GM12864 (cell line): ENCODE measurements around the gene PARVG.
A peak's percentile ranks its signal among the peaks of the same experiment; 100 is the strongest.

Experiments used
- DNase-seq: peaks from one replicate; pipeline ENCODE4 v3.0.0-alpha.2; 2011; ENCODE audit warnings: low read depth
- H3K4me3 ChIP-seq: 2 replicates; pipeline ENCODE4 v1.5.1; 2011; ENCODE audit warnings: mild to moderate bottlenecking, low read depth, low read length, control low read depth
- TF ChIP-seq, protein P1 (sequence below): IDR thresholded peaks from 2 replicates; pipeline ENCODE4 v1.5.1; 2011; ENCODE audit warnings: low read depth, mild to moderate bottlenecking, moderate library complexity, low read length, control low read depth, inconsistent platforms; ENCODE audit errors: missing control alignments

The PARVG gene

DNA sequence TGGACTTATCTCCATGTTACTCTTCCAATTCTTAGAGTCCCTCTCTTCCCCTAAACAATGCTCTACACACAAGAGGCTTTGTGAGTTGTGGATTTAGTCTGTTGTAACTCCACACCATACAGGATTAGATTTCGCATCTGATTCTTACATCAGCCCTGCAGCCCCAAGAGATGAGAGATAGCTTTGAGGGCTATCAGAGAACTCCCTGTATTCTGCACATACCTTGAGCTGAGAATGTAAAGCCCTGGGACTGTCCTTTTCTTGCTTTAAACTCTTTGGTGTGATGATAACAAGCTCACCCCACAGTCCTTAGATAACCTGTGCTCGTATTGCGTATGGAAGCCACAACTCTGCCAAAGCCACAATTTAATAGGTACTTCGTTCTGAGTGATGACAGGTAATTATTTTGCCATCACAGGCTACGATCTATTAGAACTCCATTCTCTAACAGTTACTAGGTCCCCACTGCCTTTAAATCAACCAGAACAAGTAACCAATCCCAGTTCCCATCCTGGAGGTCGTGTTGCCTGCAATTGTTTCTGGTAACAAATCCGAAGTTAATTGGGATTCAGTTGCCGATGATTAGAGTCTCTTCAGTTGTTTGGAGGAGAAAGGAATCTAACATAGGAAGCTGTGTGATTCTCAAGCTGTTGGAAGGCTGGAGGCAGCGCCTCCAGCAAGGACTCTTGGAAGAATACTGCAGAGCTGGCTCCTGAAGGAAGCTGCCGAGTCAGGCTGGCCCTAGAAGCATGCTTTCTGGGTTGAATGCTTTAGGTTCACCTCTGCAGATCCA lies 1.3 kb upstream of the PARVG start:
- no peak overlapping the region for H3K4me3 ChIP-seq
- TF ChIP-seq, protein P1, sequence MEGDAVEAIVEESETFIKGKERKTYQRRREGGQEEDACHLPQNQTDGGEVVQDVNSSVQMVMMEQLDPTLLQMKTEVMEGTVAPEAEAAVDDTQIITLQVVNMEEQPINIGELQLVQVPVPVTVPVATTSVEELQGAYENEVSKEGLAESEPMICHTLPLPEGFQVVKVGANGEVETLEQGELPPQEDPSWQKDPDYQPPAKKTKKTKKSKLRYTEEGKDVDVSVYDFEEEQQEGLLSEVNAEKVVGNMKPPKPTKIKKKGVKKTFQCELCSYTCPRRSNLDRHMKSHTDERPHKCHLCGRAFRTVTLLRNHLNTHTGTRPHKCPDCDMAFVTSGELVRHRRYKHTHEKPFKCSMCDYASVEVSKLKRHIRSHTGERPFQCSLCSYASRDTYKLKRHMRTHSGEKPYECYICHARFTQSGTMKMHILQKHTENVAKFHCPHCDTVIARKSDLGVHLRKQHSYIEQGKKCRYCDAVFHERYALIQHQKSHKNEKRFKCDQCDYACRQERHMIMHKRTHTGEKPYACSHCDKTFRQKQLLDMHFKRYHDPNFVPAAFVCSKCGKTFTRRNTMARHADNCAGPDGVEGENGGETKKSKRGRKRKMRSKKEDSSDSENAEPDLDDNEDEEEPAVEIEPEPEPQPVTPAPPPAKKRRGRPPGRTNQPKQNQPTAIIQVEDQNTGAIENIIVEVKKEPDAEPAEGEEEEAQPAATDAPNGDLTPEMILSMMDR, result no peak
- no peak for DNase-seq

DNA sequence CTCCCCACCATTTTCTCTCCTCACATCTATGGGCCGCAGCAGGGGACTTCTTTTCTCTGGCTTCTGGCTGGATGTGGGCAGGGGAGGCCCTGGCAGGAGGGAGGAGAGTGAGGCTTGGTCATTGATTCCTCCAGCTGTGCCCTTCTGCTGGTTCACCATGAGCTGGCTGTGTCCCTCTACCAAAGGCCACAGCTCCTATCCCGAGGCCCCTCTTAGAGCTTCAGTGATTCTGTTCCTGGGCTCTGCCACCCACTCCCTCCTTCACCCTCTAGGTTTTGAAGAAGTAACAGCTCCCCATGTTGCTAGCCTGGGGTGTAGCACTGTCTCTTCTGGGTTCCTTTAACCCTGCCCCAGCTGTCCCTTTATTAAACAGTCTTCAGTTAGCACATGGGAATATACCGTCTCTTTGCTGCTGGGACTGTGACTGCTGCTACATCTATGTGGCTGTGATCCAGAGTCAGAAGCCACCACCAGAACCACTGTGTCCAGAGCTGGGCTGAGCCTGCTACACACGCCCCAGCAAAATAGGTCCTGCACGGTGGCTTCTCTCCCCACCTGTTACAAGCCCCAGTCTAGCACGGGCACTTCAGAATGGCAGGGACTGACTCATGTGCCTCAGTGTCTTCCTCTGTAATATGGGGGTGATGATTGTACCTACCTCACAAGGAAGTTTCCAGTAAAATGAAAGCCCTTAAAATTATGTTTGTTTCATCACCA lies 578 bp upstream of the PARVG start:
- TF ChIP-seq, protein P1, result no peak
- DNase-seq, result no peak
- no peak overlapping the region for H3K4me3 ChIP-seq

DNA sequence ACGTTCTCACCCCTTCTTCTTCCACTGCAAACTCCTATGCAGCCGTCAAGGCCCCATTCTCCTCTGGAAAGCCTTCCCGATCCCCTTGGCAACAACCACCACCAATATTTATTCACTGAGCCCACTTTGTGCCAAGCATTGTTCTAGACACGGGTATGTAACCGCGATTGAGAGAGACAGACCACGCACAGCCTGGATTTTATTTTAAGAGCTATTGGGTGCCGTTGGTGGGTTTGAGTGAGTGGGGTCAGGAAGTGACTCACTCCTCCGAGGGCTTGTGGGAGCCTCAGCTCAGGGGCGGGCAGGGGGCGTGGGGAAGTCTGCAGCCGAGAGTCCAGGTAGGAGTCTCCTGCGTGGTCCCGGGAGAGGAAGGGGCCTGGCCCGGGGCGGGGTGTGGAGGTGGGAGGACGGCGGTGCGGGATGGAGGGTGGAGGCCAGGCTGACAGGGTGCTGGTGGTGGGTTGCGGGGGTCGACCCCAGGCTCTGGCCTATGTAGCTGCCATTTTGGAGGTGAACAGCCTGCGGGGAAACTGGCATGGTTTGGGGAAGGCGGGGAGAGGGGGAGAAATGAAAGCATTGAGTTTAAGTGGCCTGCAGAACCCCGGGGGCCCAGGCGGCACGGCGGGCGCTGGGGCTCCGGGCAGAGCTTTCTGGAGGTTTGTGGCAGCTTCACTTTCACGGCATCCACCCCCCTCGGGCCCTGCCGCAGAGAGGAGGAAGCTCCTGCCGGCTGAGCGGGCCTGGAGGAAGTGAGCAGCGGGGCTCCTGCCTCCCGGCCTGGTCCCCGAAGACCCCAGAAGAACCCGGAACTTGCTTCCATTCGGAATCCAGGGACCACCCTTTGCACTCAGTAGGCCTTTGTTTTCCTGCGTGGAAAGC lies 547 bp downstream of the PARVG start:
- H3K4me3 ChIP-seq, result peak overlapping the region; percentile 65
- DNase-seq, result no peak

DNA sequence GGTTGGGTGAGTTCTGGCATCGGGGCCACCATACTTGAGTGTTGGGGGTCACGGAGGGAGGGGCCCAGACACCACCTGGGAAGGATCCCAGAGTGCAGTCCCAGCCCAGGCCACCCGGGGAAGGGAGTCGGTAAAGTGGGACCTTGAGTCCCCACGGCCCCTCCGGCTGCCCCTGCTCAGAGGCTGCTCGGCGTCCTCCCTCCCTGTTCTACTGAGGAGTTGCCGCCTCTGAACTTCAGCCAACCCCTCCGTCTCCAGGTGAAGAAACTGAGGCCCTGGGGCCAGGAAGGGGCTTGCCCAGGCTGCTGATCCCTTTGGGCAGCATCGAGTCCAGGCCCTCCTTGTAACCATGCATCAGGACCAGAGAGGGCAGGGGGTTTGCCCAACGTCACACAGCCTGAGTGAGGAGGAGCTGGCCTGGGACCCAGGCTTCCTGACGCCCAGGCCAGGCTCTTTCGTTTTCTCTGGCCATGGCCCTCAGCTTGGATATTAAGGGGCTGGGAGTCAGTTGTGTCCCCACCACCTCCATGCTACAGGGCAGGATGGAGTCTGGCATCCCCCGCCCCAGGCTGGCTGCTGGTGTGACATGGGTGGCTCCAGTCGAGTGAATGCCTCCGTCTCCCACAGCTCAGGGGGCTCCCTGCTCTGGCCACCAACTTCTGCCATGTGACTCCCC lies 1.3 kb downstream of the PARVG start:
- H3K4me3 ChIP-seq, result peak overlapping the region; percentile 65
- DNase-seq, result no peak
- TF ChIP-seq, protein P1, result peak; percentile 23

More for the DNA sequence above, 547 bp downstream of the PARVG start:
- TF ChIP-seq, protein P1, result no peak

DNA sequence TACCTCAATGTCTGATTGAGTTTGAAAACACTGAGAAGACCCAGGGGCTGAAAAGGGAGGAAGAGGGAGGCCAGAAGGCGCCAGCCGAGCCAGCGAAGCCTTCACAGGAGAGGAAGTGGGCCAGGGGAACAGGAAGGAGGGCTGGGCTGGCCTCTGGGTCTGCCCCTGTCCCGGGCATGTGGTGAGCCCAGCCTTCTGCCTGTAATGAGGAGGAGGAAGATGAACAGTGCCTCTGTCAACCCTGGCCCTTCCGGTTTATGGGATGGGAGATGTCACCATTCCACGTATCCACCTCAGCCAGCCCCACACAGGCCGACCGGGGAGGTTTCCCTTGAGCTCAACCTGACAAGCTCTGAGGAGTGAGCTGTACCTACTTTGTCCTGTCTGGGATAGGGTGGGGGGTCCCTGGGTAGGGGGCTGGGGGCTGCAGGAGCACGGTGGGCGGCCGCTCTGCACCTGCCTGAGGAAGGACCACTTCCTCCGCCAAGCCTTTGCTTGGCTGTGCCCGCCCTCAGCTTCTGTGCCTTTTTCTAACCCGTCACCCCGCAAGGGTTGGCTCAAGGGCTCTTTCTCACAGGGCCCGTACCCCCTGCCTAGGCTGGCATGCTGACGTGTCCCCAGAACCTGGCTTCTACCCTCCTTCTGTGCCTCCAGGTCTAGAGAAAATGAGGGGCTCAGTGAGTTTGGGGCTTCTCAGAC lies 2.0 kb downstream of the PARVG start:
- TF ChIP-seq, protein P1, result no peak
- DNase-seq, result no peak
- H3K4me3 ChIP-seq, result peak overlapping the region; percentile 65

DNA sequence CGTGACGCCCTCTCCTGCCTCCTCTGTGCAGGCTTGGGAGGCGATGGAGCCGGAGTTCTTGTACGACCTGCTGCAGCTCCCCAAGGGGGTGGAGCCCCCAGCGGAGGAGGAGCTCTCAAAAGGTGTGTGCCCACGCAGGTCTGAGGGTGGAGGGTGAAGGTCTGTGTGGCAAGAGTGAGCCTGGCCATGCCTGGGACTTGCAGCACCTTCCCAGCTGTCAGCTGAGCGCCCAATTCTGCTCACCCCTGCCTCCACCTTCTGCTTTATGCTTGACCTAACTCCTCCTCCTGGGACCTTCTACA lies 2.5 kb downstream of the PARVG start:
- DNase-seq, result no peak
- H3K4me3 ChIP-seq, result no peak overlapping the region
- TF ChIP-seq, protein P1, result no peak
